A204.1 (cell line): ENCODE results near the gene EML6.

Source experiments
- FAIRE-seq: peaks from 2 replicates; lab custom pipeline; 2012; peaks lifted over from hg19 to GRCh38; lab: Jason Lieb, UNC

The EML6 gene

GRCh38 chr2:54708584-54709335, 14.7 kb upstream of the EML6 start:
- FAIRE-seq, result no peak

- FAIRE-seq, result no peak
Measured at GRCh38 chr2:54709336-54709809, 14.1 kb upstream of the EML6 start.

GRCh38 chr2:54710216-54710615, 13.2 kb upstream of the EML6 start:
- no peak for FAIRE-seq

DNA sequence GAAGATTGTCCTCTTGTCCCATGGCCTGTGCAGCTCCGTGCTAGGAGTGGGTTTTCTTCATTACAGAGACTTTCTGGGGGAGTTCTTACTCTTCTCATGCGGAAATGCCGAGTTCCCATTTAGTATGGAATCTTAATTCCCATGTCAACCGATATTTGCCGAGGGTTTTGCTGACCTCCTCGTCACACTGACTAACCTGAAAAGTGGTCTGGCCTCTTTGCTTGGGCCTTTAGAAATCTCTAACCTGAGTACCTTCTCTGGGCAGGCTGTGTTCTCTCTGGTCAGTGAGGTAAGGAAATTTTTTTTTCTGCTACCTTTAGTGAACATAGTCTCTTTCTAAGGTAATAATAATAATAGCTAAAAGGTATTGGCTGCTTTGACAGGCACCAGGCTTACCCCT, 10.9 kb upstream of the EML6 start:
- FAIRE-seq, result no peak

DNA sequence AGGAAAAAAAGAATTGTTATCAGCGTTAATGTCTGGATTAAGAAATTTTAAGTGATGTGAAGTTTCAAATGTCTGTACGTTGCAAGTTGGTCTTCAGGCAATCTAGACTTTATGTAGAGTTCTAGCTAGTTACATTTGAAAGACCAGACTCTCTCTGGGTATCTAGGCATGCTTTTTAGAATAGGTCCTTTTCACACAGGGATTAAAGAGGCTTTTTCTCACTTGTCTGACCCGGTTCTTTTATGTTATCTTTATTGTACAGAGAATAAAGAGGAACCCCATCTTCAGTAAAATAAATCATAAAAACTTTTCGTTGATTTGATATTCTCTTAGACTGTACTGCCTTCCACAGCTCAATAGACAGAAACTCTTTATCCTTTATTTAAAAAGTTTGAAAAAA, 8.5 kb upstream of the EML6 start:
- no peak for FAIRE-seq

GRCh38 chr2:54716375-54716774, 7.1 kb upstream of the EML6 start:
- FAIRE-seq, result no peak

DNA sequence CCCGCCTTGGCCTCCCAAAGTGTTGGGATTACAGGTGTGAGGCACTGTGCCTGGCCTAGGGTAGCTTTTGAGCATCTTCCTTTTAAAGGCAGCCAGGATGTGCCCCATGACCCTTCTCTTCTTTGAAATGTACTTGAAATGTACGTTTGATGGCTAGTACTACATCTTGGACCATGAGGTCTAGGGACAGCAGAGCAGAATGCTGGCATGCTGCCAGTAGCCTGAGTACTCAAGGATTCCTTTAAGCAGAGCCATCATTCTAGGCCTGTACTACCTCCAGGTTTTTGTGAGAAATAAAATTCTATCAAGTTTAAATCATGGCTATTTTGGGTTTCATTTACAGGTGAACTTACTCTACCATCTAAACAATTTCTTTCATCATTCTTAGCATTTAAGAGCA, 2.9 kb upstream of the EML6 start:
- FAIRE-seq, result no peak

DNA sequence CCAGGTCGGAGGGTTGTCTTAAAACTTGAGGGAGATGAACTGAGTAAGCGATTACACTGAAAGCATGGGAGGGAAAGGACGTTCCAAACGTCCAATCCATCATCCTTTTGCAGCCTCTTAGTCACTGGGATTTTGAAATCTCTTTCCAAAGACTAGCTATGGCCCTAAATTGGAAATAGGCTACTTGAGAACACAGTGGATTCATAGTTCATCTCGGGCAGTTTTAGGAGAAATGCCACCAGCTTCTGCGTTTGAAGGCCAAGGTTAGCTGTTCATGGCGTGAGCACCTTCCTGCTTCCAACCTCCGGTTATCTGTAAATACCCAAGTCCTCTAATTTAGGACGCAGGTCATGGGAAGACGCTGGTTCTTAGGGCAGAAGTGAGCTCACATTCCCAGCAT, 821 bp upstream of the EML6 start:
- no peak for FAIRE-seq

- FAIRE-seq, result no peak
Measured at GRCh38 chr2:54723996-54724559, 616 bp downstream of the EML6 start.

DNA sequence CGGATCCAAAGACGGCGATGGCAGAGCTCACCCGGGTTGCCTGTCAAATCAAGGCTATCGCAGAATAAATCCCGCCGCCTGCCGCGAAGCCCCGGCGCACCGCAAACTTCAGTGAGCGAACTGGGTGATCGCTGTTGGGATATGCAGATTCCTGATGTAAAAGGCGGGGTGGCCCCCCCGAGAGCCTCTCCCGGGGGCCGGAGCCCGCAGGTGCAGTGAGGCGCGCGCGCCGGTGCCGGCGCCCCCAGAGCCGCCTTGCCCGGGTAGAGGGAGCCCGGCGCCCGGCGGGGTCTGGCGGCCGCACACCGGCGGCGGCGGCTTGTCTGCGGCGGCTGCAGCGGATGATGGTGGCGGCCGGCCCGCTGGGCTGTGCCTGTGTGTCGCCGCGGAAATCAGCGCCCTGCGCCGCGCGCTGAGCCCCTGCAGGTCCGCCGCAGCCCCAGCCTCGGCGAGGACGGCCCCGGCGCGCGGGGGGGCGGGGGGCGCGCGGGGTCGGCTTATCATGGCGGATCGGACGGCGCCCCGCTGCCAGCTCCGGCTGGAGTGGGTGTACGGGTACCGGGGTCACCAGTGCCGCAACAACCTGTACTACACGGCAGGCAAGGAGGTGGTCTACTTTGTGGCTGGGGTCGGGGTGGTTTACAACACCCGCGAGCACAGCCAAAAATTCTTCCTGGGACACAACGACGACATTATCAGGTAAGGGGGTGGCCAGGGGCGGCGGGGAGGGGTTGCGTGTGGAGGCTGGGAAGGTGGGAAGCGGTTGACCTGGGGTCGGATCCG, 1.3 kb downstream of the EML6 start:
- FAIRE-seq, result no peak

DNA sequence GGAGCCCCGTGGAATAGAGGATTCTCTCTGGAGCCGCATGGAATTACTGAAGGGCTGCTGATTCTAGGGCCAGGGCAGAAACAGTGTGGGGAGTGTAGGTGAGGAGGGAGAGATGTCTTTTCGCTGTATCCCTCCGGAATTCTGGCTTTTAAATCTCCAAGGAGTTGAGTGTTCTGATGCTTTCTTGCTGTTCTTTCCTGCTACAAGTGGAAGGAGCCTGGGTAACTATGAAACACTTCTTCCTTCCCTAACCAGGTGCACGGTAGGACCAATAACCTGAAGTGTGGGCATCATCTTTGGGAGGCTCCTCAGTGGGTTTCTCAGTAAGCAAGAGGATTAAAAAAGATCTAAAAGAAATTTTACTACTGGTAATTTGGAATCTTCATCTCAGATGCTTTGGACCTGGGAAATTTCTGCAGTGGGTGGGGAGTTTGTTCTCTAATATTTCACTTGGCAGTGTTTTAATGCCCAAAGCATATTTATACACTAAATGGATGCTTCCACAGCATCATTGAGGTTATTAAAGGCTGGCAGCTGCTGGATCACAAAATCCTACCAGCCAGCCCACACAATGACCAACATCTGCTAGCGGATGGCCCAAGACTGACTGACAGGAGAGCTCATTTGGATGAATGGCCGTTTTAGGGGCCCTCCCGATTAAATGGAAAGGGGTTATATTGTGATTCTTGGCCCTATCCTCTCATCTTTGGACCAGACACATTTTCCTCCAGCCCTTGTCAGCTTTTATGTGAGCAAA, 2.1 kb downstream of the EML6 start:
- no peak for FAIRE-seq

DNA sequence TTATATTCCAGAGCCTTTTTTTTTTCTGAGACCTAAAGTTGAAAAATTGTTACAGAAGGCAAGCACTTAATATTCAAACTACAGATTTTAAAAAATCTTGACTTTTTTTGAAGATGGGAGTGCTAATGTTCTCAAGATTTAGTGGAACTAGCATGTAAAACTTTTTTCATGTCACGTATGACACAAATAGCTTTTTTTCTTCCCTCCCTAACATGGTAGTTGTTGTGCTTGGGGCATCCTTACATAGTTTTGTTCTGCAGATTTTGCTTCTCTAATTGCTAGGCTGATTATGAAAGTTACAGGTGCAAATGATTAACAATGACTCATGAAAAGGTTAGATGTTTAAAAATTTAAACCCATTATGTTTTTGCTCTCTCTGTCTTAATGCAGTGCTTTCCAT, 3.0 kb downstream of the EML6 start:
- no peak for FAIRE-seq

DNA sequence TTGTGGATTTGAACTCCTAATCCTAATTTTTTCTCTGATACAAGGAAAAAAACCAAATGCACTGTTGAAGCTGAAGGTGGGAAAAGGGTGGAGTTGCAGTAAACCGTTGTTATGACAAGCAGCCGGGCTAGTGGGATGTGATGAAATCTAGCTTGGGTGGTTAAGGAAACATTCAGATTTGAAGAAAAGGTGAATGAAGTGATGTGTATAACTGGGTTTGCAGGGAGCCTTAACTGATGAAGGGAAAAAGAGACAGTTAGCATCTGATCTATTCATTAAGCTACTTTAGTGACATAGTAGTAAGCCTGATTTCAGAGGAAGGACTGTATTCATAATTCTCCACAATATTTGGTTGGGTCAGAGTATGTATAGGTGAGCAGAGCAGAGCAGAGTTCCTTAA, 3.5 kb downstream of the EML6 start:
- FAIRE-seq, result no peak

GRCh38 chr2:54728669-54729120, 5.2 kb downstream of the EML6 start:
- FAIRE-seq, result no peak

- no peak for FAIRE-seq
Measured at GRCh38 chr2:54735636-54736035, 12.2 kb downstream of the EML6 start.

DNA sequence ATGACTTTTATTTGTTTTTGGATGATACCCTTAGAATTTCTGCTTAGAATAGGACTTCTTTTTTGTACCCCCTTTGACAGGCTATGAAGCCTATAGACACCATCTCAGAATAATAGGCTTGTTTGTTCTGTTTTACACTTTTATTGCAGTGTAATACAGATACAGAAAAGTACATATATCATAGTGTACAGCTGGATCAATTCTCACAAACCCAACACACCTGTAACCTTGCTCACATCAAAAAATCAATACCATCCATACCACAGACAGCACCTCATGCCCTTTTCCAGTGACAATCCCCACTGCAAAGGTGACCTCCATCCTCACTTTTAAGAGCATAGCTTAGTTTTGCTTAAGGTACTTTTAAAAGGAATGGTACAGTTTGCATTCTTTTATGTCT, 14.8 kb downstream of the EML6 start:
- no peak for FAIRE-seq

DNA sequence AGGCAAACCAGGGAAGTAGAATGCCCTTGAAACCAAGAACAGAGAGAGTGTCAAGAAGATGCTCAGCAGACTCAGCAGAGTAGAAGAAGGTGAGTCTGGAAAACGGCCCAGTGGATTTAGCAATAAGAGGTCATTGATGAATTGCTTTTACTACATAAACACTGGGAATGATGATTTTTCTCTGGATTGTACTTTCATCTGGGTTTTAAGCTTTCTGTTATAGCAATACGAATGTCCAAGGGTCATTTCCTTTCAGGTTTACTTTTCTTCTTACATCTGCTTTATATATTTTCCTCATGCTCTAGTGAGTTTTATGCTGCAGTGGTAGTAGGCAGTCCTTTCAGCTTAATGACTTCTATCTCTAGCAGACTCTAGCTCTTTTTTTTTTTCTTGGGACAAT, 16.9 kb downstream of the EML6 start:
- no peak for FAIRE-seq

GRCh38 chr2:54741250-54741649, 17.8 kb downstream of the EML6 start:
- FAIRE-seq, result no peak

GRCh38 chr2:54750040-54750439, 26.6 kb downstream of the EML6 start:
- no peak for FAIRE-seq

DNA sequence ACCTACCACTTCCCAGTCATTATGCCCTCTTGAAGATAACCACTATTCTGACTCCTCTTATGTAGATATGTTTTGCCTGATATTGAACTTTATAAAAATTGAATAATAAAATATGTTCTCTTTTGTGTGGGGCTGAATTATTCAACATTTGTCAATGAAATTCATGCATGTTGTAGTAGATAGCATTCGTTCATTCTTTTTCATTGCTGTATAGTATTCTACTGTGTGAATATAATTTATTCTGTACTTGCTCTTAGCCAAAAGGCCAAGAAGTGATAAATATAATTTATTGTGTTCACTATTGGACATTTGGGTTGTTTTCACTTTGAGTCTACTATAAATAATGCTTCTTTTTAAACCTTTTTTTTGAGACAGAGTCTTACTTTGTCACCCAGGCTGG, 29.0 kb downstream of the EML6 start:
- FAIRE-seq, result no peak

DNA sequence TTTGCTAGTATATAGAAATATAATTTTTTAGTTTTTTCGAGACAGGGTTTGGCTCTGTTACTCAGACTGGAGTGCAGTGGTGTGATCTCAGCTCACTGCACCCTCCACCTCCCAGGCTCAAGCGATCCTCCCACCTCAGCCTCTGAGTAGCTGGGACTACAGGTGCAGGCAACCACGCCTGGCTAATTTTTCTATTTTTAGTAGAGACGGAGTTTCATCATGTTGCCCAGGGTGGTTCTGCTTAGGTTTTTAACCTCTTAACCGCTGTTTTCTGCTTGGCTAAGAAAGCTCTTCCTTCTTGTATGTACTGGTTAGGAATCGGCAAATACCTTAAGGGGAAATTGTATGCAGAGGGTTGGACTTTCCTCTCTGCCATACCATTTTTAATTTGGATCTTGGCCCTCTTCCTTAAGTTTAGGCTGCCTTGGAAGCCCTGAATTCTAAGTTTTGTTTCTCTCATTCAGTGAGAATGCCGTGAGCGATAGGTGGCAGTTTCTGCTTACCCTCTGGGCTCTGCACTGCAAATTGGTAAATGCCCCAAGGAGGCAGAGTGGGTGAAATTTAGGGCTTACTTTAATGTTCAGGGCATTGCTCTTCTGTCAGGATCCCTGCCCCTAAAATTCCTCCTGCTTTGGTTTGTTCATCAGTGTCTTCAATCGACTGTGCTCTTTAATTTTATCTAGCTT, 32.3 kb downstream of the EML6 start:
- no peak for FAIRE-seq

- FAIRE-seq, result no peak
Measured at GRCh38 chr2:54757500-54757899, 34.0 kb downstream of the EML6 start.
